GM12874 (cell line): Measurements from ENCODE around the gene MRTFA.

Experiments
- CTCF ChIP-seq: IDR thresholded peaks from 2 replicates; pipeline ENCODE4 v1.5.1; 2011; ENCODE audit warnings: low read depth, mild to moderate bottlenecking, control low read depth, low read length, moderate library complexity; ENCODE audit not compliant: insufficient read depth

Gene MRTFA

GRCh38 chr22:40518840-40519239 lies 117.7 kb downstream of the MRTFA start:
- no peak for TF ChIP-seq CTCF

GRCh38 chr22:40517631-40518030 lies 118.9 kb downstream of the MRTFA start:
- TF ChIP-seq CTCF: no peak

- TF ChIP-seq CTCF: no peak
Observed at GRCh38 chr22:40516416-40516815, 120.1 kb downstream of the MRTFA start.

GRCh38 chr22:40512426-40513136 lies 123.9 kb downstream of the MRTFA start:
- TF ChIP-seq CTCF: no peak

- no peak for TF ChIP-seq CTCF
Observed at GRCh38 chr22:40511604-40512003, 124.9 kb downstream of the MRTFA start.

GRCh38 chr22:40510631-40511364 lies 125.7 kb downstream of the MRTFA start:
- no peak for TF ChIP-seq CTCF

GRCh38 chr22:40509401-40510134 lies 127.0 kb downstream of the MRTFA start:
- no peak for TF ChIP-seq CTCF
